WERI-Rb-1 (cell line): ENCODE results near the gene G3BP1.
"Not testable (repeated sequence)": the region's sequence is repeated elsewhere in the genome, so short reads cannot be mapped to it uniquely, and the experiment has no call there.

ENCODE experiments used
- DNase-seq: peaks from one replicate; pipeline ENCODE4 v3.0.0-alpha.2; 2020
- H3K27ac ChIP-seq: fragments of 250-450 bp; sonication (Bioruptor Pico); 2 replicates; pipeline ENCODE4 v1.5.1; 2020; ENCODE audit warnings: mild to moderate bottlenecking, moderate library complexity
- H3K27me3 ChIP-seq: fragments of 250-450 bp; sonication (Bioruptor Pico); 2 replicates; pipeline ENCODE4 v1.5.1; 2021; ENCODE audit warnings: mild to moderate bottlenecking, low read depth, moderate library complexity; ENCODE audit not compliant: insufficient read depth, severe bottlenecking
- H3K36me3 ChIP-seq: fragments of 250-450 bp; sonication (Bioruptor Pico); 2 replicates; pipeline ENCODE4 v1.5.1; 2020; ENCODE audit warnings: mild to moderate bottlenecking, moderate library complexity
- H3K4me3 ChIP-seq: 2 replicates; pipeline ENCODE4 v1.5.1; 2011; ENCODE audit warnings: low read depth, mild to moderate bottlenecking, control low read depth, low read length
- H3K9me3 ChIP-seq: fragments of 250-450 bp; sonication (Bioruptor Pico); 2 replicates; pipeline ENCODE4 v1.5.1; 2021; ENCODE audit warnings: mild to moderate bottlenecking, moderate library complexity; ENCODE audit not compliant: severe bottlenecking
- TF ChIP-seq, protein P1 (sequence below): IDR thresholded peaks from 2 replicates; pipeline ENCODE4 v1.5.1; 2011; ENCODE audit warnings: low read depth, mild to moderate bottlenecking, control low read depth, inconsistent platforms, low read length

The G3BP1 gene

DNA sequence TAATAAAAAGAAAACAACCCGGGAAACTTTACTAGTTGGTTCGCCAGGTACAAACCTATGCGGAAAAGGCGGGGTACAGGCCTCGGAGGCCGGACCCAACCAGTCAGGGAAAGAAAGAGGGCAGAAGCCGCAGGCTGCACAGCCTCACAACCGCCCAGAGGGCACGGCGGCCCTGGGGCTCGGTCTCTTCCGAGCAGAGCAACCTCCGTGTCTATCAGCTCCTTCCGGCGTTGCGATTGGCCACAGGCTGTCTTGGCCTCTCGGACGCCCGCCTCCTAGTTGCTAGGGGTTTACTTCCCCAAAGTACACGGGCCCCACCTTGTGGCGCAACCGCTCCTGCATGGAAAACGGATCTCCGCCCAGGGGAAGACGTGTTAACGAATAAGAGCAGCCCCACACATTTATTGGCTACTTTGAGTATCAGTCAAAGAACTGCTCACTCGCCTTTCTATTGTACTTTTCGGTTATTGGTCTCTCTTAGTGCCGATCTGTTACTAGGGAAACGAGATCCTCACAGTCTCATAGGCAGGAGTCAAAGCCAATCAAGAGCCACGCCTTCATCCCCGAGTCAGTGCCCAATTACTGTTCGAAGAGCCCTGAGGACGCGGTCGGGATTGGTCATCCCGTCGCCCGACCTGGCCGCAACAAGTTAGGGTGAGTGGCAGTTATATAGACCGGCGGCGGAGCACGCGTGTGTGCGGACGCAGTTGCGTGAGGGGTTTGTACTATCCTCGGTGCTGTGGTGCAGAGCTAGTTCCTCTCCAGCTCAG is at the start of gene G3BP1:
Gene G3BP1 (plus strand): TSS at position 696 of the 770 bp plus-strand sequence. CDS start 14,667 bp downstream, outside the sequence.
- H3K36me3 ChIP-seq = peaks cover 9% of the 10 kb centered on the region
- H3K27me3 ChIP-seq = no peaks in the 10 kb centered on the region
- TF ChIP-seq, protein P1, sequence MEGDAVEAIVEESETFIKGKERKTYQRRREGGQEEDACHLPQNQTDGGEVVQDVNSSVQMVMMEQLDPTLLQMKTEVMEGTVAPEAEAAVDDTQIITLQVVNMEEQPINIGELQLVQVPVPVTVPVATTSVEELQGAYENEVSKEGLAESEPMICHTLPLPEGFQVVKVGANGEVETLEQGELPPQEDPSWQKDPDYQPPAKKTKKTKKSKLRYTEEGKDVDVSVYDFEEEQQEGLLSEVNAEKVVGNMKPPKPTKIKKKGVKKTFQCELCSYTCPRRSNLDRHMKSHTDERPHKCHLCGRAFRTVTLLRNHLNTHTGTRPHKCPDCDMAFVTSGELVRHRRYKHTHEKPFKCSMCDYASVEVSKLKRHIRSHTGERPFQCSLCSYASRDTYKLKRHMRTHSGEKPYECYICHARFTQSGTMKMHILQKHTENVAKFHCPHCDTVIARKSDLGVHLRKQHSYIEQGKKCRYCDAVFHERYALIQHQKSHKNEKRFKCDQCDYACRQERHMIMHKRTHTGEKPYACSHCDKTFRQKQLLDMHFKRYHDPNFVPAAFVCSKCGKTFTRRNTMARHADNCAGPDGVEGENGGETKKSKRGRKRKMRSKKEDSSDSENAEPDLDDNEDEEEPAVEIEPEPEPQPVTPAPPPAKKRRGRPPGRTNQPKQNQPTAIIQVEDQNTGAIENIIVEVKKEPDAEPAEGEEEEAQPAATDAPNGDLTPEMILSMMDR = peak; percentile 41
- H3K4me3 ChIP-seq = peak within 1 kb of the TSS; percentile 94
- no peaks in the 10 kb centered on the region for H3K9me3 ChIP-seq
- H3K27ac ChIP-seq = peak within 1 kb of the TSS; percentile 96
- peak; percentile 100 for DNase-seq

DNA sequence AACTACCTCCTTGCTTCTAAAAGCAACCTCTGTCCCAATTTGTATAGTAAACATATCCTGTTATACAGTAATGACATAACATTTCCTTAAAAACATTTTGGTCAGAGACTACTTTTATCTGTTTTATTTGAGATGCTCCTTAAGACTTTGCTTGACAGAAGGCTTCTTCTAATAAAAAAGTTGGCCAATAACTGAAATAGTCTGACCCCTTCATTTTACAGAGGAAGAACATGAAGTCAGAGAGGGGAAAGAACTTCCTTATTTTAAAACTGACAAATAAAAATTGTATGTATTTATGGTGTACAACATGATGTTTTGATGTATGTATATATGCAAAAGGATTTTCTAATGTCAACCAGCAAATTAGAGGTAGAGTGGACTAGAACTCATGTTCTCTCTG is 49.2 kb upstream of the G3BP1 start:
- no peaks in the 10 kb centered on the region for H3K9me3 ChIP-seq
- no peaks in the 10 kb centered on the region for H3K36me3 ChIP-seq
- DNase-seq = no peak
- TF ChIP-seq, protein P1 = no peak
- no peak overlapping the region for H3K4me3 ChIP-seq
- H3K27ac ChIP-seq = no peak overlapping the region
- H3K27me3 ChIP-seq = no peaks in the 10 kb centered on the region

DNA sequence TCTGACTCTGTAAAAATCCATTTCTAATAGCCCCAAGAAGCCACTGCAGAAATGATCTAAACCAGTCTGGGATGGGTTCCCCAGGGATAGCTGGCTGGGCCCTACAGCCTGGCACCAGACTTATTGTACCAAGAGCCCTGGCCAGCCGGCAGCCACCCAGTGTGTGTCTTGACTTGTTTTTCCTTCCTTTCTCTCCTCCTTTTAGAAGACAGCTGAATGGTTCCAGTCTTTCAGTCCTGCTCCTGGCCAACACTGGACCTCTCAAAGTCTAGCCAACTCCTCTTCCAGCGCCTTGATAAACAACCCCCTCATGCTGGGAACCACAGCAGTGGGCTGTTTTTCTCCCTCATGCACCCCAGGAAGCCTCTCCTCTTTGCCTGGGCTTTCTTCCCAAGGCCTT is 47.4 kb upstream of the G3BP1 start:
- no peak overlapping the region for H3K27ac ChIP-seq
- no peaks in the 10 kb centered on the region for H3K36me3 ChIP-seq
- no peaks in the 10 kb centered on the region for H3K27me3 ChIP-seq
- TF ChIP-seq, protein P1 = no peak
- peaks cover 4% of the 10 kb centered on the region for H3K9me3 ChIP-seq
- no peak overlapping the region for H3K4me3 ChIP-seq
- DNase-seq = no peak

DNA sequence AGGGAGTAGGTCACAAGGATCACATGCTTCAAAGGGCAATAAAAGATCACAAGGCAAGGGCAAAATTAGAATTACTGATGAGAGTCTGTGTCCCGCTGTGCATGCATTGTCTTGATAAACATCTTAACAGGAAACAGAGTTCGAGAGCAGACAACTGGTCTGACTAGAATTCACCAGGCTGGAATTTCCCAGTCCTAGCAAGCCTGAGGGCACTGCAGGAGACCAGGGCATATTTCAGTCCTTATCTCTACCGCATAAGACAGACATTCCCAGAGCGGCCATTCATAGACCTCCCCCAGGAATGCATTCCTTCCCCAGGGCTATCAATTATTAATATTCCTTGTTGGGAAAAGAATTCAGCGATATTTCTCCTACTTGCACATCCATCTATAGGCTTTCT is 42.2 kb upstream of the G3BP1 start:
- H3K27me3 ChIP-seq, H3K4me3 ChIP-seq, H3K36me3 ChIP-seq, H3K27ac ChIP-seq, DNase-seq: not testable (repeated sequence)
- H3K9me3 ChIP-seq = peaks cover 11% of the 10 kb centered on the region

DNA sequence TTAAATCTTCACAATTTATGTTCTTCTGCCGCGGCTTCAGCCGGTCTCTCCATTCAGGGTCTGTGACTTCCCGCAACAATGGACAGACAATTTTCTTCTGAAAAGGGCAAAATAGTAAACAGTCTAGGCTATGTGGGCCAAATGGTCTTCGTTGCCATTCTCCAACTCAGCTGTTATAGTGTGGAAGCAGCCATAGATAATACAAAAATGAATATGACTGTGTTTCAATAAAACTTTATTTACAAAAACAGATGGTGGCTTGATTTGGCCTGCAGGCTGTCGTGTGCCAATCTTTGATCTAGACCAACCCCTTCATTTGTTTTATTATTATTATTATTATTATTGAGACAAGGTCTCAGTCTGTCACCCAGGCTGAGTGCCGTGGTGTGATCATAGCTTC is 41.4 kb upstream of the G3BP1 start:
- TF ChIP-seq, protein P1 = no peak
- peaks cover 11% of the 10 kb centered on the region for H3K9me3 ChIP-seq
- H3K4me3 ChIP-seq = no peak overlapping the region
- DNase-seq = no peak
- no peaks in the 10 kb centered on the region for H3K36me3 ChIP-seq
- H3K27ac ChIP-seq = no peak overlapping the region
- no peaks in the 10 kb centered on the region for H3K27me3 ChIP-seq

DNA sequence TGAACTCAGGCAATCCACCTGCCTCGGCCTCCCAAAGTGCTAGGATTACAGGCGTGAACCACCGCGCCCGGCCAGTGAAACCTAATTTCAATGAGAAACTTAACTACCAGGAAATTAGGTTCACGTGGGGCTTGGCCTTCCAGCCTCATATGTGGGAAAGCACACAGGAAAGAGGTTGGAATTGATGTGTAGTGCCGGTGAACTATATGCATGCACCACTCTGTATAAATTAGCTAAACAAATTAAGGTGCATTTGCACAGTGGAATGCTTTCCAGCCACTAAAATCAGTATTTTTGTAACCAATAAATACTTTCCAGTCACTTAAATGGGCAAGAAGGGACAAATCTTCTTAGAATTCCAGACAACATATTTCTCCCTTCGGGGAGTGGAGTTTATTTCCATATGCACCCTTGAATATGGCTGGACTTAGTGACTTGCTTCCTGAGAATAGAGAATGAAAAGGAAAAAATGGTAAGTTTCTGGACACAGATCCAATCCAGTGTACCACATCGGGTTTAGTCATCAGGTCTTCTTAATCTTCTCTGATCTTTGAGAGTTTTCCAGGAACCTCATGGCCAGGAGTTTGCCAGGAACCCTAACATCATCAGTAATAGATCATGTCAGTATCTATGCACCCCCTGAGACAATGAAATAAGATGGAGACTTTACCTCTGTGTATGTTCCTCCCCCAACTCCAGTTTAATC is 38.2 kb upstream of the G3BP1 start:
- Histone ChIP-seq H3K36me3 (no peaks in the 10 kb centered on the region), H3K27ac (no peak overlapping the region), H3K27me3 (no peaks in the 10 kb centered on the region), H3K4me3 (no peak overlapping the region), H3K9me3 (peaks cover 11% of the 10 kb centered on the region)
- TF ChIP-seq, protein P1 = no peak
- no peak for DNase-seq
